HG03558 (cell line): Measurements from ENCODE around the gene PEF1.
A peak's percentile ranks its signal among the peaks of the same experiment; 100 is the strongest.

Experiments
- ATAC-seq: cut with Tn5 transposase; IDR thresholded peaks from one replicate; pipeline ENCODE4 v1.9.1; 2021; ENCODE audit warnings: moderate number of reproducible peaks; ENCODE audit not compliant: unreplicated experiment; ENCODE audit errors: extremely low read depth

PEF1 gene

GRCh38 chr1:31617916-31618746 lies 26.5 kb downstream of the PEF1 start:
- no peak for ATAC-seq

- ATAC-seq, result no peak
Observed at GRCh38 chr1:31617218-31617915, 27.3 kb downstream of the PEF1 start, which contains the start of gene HCRTR1. HCRTR1 (plus strand) TSS chr1:31617689; CDS start chr1:31619193, 1,504 bp downstream.

DNA sequence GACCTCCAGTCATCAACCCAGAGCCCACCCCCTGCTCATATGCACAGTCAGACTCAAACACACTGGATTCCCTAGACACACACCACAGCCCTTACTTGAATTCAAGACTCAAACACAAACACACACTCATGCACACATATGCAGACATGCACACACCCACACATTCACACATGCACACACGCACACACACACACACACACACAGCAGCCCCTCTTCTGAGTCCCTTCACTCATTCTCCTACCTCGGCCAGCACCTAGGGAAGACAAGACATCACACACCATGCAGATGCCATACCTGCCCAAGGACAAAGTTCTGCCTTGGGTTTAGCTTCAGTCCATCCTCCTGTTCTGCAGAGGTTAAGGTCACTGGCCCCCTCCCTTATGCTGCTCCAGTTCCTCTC lies 28.7 kb downstream of the PEF1 start:
- ATAC-seq, result no peak

- no peak for ATAC-seq
Observed at GRCh38 chr1:31615414-31615813, 29.3 kb downstream of the PEF1 start.

DNA sequence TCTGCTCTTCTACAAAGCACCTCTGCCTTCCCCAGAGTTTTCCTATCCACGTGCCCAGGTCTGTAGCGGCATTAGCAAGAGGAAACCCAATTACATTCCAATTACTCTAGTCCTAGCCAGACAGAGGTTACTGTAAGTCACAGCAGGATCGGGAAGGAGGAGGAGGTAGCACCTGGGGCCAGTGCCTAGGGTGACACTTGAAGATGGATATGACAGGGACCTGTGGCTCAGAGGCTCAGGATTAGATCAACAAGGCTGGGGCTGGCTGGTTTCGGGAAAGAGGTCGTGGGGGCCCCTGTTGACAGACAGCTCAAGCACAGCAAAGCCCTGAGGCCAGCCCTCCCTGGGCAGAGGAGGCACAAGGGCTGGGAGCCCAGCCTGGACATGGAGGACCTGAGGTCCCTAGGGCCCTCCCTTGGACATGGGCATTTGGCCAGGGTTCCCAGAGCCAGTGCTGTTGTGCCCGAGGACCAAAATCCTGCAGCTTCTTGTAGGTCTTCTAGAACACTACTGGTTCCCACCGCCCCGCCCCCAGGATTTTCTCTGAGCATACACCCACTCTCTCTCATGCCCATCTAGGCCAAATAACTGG lies 30.2 kb downstream of the PEF1 start:
- no peak for ATAC-seq

GRCh38 chr1:31609514-31610118 lies 35.1 kb downstream of the PEF1 start:
- no peak for ATAC-seq

DNA sequence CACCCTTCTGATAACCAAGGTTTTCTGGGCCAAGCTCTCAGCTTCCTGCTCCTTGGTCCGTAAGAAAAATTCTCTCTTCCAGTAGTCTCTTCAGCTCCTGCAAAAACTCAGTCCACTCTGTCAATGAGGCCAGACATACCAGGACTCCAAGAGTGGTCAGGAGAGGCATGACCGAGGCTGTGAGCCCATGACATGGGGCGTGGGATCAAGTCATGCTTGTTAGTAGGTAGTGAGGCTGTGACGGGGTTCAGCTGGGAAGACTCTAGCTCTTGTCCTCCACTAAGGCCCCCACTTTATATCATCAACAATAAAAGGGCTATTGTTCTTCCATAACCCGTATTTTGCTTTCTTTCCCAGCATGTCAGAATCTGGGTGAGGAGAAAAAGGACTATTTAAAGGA lies 37.3 kb downstream of the PEF1 start:
- no peak for ATAC-seq

DNA sequence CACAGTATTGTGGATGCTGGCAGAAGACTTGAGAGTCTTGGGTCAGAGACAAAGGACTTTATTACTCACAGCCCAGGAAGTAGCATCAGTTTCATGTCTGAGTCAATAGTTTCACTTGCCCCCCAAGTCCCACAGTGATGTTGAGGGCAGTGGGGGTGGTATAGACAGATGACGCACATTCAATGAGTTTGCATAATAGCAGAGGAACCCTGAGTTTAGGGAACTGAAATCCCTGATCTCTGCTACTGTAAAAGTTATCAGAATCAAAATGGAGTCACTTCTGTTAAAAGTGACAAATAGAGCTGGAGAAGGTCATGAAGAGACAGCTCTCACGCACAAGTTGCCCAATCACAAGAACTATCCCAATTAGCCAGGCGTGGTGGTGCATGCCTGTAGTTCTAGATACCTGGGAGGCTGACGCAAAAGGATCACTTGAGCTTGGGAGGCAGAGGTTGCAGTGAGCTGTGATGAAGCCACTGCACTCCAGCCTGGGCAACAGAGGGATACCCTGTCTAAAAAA lies 38.7 kb downstream of the PEF1 start:
- ATAC-seq, result peak; percentile 71

GRCh38 chr1:31602081-31602480 lies 42.6 kb downstream of the PEF1 start:
- no peak for ATAC-seq

DNA sequence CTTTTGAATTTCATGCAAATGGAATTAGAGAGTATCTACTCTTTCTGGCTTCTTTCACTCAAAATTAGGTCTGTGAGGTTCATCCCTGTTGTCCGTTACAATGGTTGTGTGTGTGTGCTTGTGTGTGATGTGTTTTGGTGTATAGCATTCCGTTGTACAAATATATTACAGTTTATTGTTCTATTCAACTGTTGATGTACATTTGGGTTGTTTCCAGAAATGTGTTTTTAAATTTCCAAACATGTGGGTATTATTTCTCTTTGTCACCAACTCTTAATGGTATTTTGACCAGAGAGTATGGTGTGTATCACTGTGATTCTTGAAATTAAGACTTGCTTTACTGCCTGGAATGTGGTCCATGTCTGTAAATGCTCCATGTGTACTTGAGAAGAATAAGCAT lies 44.0 kb downstream of the PEF1 start:
- ATAC-seq, result no peak

DNA sequence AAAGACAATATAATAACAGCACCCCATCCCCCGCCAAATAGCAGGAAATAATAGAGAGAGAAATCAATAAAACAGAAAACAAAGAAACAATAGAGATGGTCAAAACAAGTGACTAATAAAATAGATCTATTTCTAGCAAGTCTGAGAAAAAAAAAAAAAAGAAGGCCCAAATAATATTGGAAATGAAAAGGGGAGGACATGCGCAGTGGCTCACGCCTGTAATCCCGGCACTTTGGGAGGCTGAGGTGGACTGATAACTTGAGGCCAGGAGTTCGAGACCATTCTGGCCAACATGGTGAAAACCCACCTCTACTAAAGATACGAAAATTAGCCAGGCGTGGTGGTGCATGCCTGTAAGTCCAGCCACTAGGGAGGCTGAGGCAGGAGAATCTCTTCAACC lies 45.7 kb downstream of the PEF1 start:
- ATAC-seq, result no peak

DNA sequence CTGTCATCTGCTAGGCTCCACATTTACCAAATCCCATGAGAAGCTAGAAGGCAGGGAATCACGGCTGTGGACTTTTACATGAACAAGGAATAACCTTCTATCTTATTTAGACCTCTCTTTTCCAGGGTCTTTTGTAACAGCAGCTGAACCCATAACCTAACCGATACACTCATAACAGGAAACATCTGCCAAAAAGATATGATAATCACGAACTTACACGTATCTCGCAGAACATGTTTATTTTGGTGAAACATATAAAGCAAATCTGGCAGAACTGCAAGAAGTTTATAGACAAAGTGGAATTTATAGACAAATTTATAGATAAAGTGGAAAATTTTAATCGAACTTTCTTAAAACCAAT lies 48.0 kb downstream of the PEF1 start:
- ATAC-seq, result no peak

GRCh38 chr1:31595836-31596736 lies 48.6 kb downstream of the PEF1 start:
- no peak for ATAC-seq

DNA sequence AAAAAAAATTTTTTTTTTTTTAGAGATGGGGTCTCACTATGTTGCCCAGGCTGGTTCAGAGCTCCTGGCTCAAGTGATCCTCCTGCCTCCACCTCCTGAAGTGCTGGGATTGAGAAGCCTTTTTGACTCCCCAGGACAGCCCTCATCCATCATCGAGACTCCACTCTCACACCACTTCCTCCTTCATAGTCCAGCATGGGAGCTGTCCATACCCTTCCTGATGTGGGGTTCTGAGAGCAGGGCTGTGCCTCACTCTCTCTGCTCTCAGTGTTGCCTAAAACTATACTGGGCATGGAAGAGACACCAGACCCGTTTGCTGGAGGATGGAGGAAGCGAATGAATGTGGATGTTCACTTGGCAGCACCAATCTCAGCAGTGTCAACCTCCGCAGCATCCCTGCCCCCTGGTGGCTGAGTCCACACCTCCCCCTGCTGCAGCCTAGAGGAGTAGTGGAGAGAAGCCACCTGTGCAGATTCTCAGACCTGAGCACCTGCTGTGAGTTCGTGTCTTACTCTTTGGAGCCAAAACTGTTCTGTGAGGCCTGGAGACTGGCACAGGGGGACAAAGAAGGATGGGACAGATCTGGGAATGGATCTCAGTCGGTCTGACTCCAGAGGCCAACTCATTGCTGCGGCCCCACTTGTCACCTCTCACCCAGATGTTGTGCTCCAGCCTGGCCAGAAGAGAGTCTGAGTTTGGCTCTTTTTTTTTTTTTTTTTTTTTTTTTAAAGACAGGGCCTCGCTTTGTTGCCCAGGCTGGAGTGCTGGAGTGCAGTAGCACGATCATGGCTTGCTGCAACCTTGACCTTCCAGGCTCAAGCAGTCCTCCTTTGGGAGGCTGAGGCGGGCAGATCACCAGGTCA lies 50.7 kb downstream of the PEF1 start:
- no peak for ATAC-seq

GRCh38 chr1:31593136-31593665 lies 51.5 kb downstream of the PEF1 start:
- ATAC-seq, result no peak

GRCh38 chr1:31592132-31592531 lies 52.5 kb downstream of the PEF1 start:
- ATAC-seq, result no peak

GRCh38 chr1:31591425-31592093 lies 53.1 kb downstream of the PEF1 start:
- ATAC-seq, result no peak
